GM10266 (cell line): ENCODE results near the gene BEAN1.

Source experiments
- DNase-seq: peaks from one replicate; pipeline ENCODE4 v3.0.0; 2012; ENCODE audit errors: extremely low spot score
- TF ChIP-seq, protein P1 (sequence below): IDR thresholded peaks from 2 replicates; pipeline ENCODE4 v1.5.1; 2012; ENCODE audit warnings: mild to moderate bottlenecking, low read depth; ENCODE audit not compliant: control insufficient read depth, insufficient read depth; ENCODE audit errors: missing control alignments

The BEAN1 gene

DNA sequence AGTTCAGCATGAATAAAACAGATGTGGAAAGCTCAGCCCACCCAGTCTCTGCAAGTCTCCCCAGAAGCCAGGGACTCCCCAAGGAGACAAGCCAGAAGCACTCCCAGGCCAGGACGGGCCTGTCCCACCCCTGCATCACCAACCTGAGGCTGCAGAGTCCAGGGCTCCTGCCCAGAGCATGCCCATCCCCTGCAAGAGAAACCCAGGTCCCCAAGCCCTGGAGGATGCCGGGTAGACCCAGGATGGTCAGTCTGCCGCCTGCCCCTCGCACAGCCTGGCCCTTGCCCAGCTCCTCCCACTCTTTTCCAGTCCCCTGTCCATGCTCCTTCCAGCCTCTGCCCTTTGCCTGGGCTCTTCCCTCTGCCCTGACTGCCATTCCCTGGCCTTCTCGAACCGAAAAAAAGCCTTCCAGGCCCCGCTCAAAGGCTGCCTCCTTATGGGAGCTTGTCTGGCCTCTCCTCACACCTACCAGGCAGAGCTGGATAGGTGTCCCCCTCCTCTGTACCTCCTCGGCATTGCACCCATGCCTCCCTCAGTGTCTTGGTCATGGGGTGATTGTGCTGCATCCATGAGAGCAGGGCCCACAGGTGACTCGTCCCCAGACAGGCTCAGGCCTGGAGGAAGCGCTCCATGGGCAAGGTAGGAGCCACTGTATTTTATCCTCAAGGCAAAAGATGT is 44.8 kb downstream of the BEAN1 start:
- no peak for DNase-seq
- TF ChIP-seq, protein P1, sequence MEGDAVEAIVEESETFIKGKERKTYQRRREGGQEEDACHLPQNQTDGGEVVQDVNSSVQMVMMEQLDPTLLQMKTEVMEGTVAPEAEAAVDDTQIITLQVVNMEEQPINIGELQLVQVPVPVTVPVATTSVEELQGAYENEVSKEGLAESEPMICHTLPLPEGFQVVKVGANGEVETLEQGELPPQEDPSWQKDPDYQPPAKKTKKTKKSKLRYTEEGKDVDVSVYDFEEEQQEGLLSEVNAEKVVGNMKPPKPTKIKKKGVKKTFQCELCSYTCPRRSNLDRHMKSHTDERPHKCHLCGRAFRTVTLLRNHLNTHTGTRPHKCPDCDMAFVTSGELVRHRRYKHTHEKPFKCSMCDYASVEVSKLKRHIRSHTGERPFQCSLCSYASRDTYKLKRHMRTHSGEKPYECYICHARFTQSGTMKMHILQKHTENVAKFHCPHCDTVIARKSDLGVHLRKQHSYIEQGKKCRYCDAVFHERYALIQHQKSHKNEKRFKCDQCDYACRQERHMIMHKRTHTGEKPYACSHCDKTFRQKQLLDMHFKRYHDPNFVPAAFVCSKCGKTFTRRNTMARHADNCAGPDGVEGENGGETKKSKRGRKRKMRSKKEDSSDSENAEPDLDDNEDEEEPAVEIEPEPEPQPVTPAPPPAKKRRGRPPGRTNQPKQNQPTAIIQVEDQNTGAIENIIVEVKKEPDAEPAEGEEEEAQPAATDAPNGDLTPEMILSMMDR: no peak

DNA sequence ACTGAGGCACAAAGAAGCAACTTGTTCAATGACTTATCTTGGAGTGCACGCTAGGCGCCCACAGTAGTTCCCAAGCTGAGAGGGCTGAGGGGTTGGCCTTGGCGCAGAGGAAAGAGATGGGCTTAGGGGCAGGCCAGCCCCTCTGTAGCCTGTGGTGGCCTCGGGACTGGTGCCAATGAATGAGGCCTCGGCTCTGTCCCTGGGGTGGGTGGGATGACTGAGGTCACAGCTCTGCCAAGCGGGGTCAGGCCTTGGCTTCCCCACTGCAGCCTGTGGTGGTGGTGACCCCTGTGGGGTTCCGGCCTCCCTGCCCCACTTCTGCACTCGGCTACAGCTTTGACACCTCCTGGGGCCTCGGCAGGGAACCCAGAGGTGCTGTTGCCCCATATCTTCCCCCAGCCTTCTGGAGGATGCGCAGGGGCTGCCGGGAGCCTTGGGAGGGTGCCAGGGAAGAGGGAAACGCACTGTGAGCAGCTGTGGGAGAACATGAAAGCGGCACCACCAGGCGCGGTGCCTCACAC is 46.0 kb downstream of the BEAN1 start:
- no peak for DNase-seq
- TF ChIP-seq, protein P1: no peak

DNA sequence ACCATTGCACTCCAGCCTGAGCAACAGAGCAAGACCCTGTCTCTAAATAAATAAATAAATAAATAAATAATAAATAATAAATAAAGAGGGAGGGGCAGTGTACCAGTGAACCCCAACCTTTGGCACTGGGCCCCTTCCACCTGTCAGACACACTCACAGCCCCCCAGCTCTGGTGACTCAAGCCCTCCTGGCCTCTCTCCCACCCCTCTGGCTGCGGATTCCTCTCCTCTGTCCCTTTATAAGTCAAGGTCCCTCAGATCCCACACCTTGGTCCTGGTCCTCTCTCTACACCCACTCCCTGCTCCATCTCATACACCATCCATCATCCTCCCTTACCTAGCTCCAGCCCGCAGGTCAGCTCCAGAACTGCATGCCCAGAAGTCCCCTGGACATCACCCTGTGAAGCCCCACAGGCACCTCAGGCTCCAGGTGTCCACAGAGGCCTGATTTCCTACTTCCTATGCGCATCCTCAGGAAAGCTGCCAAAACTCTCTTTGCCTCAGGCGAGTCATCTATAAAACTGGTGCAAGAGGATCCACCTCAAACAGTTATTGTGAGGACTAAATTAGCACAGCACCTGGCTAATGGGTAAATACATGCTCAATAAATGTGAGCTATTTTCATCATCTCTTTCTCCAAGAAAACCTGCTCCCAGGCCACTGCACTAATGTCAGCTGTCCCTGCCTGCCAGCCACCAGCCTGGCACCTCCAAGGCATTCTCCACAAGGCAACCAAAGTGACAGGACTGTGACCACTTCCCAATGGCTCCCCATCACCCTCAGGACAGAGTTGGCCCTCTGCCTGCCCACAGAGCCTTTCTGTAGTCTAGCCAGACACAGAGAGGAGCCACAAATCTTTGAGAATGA is 46.8 kb downstream of the BEAN1 start:
- DNase-seq: no peak
- TF ChIP-seq, protein P1: no peak

DNA sequence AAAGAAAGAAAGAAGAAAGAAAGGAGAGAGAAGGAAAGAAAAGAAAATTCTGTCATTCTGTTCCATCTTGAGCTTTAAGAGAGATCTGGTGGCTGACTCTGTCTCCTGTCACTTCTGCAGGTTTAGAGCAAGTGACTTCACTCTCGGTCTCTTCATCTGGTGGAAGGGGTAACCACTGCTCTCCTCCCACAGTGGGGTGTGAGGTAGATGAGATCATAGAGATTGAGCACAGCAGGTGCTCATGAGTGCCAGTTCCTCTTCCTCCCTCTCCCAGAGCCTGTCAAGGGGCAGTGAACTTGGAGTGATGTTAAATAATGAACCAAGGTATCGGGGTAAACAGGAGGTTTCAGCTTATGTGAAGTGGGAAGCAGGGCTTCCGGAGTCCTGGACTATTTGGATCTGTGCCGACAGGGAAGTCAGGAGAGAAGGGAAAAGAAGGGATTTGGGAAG is 47.7 kb downstream of the BEAN1 start:
- TF ChIP-seq, protein P1: no peak
- DNase-seq: peak; percentile 86

DNA sequence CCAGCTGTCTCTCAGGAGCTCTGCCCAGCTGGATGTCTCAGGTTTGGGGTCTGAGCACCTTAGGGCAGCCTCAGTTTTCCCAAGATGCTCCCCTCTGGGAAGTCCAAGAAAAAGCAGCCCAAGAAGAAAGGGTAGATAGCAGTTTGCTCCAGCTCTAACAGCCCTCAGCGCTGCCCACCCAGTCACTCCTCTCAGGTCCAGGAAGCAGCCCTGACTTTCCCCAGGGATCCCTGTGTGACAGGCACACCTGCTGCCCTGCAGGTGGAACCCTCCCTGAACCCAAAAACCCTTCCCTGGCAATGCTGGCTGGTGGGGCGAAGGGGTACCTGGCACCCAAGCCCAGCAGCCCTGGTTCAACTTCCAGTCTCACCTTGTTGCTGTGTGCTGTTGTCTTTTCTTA is 48.1 kb downstream of the BEAN1 start:
- TF ChIP-seq, protein P1: no peak
- DNase-seq: no peak

DNA sequence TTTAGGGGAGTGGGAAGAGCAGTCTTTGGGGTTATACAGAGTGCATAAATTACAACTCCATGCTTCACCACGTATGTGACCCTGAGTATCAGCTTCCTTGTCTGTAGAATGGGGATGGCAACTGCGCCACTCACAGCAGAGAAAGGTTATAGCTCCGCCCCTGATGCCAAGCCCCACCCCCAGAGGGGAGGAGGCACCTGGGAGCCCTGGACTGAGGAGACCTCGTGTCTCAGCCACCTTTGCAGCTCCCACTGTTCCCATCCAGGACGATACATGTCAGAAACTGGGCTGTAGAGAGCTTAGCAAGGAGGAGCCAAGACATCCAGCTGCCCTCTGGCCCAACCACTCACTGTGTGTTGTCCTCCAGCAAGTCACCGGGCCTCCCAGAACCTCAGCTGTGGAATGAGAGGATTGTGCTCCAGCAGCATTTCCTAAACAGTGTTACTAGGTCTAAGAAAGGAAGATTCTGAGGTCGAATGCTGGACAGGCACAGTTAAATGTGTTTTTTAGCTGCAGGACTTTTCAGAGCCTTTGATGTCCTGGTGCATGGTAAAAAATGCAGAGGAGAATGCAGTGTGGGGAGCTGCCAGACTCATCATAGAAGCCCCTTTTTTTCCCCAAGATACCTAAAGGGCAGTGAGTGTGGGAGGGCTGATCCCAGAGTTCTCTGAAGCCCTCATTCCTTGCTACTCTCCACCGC is 49.4 kb downstream of the BEAN1 start:
- TF ChIP-seq, protein P1: no peak
- DNase-seq: no peak
